ENCODE results near the gene KIAA0232. TPM values are rescaled to one million over a fixed set of nuclear protein-coding genes. Genes with fewer than 3 reads are reported as not detected.

KIAA0232 gene
- total and polyA plus RNA-seq, 9 of the 15 experiments (the other 6 are each of a cell fraction or from before 2014, with no cell fraction given): 3.5 to 17.4 (median 13.0) TPM

DNA sequence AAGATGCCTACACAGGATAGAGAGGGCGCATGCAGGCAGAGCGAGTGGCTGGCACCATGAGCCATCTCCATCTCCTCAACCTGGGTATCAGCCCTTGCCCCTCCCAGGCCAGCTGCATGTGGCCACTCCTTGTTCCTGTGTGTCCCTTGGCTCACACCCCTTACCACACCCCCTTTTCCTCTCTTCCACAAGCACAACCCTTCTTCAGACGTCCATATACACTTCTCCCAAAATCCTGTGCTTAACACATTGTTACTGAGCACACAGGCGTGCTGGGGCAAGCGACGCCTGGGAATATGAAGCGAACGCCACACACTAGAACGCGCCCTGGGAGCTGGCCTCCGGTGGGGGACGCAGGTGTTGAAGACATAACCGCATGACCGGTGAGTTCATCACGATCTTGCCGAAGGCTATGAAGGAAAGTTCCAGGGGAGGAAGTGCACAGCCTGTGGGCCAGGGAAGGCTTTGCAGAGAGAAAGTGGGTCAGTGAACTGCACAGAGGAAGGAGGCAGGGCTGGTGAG lies 19.1 kb upstream of the KIAA0232 start (continued):
- TF ChIP-seq, protein P1, sequence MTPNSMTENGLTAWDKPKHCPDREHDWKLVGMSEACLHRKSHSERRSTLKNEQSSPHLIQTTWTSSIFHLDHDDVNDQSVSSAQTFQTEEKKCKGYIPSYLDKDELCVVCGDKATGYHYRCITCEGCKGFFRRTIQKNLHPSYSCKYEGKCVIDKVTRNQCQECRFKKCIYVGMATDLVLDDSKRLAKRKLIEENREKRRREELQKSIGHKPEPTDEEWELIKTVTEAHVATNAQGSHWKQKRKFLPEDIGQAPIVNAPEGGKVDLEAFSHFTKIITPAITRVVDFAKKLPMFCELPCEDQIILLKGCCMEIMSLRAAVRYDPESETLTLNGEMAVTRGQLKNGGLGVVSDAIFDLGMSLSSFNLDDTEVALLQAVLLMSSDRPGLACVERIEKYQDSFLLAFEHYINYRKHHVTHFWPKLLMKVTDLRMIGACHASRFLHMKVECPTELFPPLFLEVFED (CRISPR knock-in tag; conservative IDR thresholded peaks at IDR 0.05): no peak
- TF ChIP-seq TGIF2 (CRISPR knock-in tag; IDR thresholded peaks at IDR 0.05) (no peak), POLR2G (IDR thresholded peaks at IDR 0.05; ENCODE audit: low read depth, low read length) (no peak), RBM25 (IDR thresholded peaks at IDR 0.05; ENCODE audit: low read depth, low read length, severe bottlenecking) (no peak), SRSF9 (IDR thresholded peaks at IDR 0.05; ENCODE audit: borderline replicate concordance, low read depth, low read length) (no peak), NR1H2 (CRISPR knock-in tag; IDR thresholded peaks at IDR 0.05) (no peak), SMC3 (conservative IDR thresholded peaks at IDR 0.05; ENCODE audit: insufficient read depth, low read depth, low read length) (peak; percentile 34; the same call in 1 of the 2 replicates), BCL6 (CRISPR knock-in tag; IDR thresholded peaks at IDR 0.05) (no peak), ZFP30 (CRISPR knock-in tag; IDR thresholded peaks at IDR 0.05; ENCODE audit: borderline replicate concordance) (no peak), ZNF780A (CRISPR knock-in tag; IDR thresholded peaks at IDR 0.05) (no peak), IRF2 (CRISPR knock-in tag; IDR thresholded peaks at IDR 0.05) (no peak)
- TF ChIP-seq, protein P2, sequence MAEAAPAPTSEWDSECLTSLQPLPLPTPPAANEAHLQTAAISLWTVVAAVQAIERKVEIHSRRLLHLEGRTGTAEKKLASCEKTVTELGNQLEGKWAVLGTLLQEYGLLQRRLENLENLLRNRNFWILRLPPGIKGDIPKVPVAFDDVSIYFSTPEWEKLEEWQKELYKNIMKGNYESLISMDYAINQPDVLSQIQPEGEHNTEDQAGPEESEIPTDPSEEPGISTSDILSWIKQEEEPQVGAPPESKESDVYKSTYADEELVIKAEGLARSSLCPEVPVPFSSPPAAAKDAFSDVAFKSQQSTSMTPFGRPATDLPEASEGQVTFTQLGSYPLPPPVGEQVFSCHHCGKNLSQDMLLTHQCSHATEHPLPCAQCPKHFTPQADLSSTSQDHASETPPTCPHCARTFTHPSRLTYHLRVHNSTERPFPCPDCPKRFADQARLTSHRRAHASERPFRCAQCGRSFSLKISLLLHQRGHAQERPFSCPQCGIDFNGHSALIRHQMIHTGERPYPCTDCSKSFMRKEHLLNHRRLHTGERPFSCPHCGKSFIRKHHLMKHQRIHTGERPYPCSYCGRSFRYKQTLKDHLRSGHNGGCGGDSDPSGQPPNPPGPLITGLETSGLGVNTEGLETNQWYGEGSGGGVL (CRISPR knock-in tag; IDR thresholded peaks at IDR 0.05): no peak
- TF ChIP-seq, protein P3, sequence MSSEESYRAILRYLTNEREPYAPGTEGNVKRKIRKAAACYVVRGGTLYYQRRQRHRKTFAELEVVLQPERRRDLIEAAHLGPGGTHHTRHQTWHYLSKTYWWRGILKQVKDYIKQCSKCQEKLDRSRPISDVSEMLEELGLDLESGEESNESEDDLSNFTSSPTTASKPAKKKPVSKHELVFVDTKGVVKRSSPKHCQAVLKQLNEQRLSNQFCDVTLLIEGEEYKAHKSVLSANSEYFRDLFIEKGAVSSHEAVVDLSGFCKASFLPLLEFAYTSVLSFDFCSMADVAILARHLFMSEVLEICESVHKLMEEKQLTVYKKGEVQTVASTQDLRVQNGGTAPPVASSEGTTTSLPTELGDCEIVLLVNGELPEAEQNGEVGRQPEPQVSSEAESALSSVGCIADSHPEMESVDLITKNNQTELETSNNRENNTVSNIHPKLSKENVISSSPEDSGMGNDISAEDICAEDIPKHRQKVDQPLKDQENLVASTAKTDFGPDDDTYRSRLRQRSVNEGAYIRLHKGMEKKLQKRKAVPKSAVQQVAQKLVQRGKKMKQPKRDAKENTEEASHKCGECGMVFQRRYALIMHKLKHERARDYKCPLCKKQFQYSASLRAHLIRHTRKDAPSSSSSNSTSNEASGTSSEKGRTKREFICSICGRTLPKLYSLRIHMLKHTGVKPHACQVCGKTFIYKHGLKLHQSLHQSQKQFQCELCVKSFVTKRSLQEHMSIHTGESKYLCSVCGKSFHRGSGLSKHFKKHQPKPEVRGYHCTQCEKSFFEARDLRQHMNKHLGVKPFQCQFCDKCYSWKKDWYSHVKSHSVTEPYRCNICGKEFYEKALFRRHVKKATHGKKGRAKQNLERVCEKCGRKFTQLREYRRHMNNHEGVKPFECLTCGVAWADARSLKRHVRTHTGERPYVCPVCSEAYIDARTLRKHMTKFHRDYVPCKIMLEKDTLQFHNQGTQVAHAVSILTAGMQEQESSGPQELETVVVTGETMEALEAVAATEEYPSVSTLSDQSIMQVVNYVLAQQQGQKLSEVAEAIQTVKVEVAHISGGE (CRISPR knock-in tag; IDR thresholded peaks at IDR 0.05): no peak
- TF ChIP-seq, protein P4, sequence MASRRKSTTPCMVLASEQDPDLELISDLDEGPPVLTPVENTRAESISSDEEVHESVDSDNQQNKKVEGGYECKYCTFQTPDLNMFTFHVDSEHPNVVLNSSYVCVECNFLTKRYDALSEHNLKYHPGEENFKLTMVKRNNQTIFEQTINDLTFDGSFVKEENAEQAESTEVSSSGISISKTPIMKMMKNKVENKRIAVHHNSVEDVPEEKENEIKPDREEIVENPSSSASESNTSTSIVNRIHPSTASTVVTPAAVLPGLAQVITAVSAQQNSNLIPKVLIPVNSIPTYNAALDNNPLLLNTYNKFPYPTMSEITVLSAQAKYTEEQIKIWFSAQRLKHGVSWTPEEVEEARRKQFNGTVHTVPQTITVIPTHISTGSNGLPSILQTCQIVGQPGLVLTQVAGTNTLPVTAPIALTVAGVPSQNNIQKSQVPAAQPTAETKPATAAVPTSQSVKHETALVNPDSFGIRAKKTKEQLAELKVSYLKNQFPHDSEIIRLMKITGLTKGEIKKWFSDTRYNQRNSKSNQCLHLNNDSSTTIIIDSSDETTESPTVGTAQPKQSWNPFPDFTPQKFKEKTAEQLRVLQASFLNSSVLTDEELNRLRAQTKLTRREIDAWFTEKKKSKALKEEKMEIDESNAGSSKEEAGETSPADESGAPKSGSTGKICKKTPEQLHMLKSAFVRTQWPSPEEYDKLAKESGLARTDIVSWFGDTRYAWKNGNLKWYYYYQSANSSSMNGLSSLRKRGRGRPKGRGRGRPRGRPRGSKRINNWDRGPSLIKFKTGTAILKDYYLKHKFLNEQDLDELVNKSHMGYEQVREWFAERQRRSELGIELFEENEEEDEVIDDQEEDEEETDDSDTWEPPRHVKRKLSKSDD (conservative IDR thresholded peaks at IDR 0.05; ENCODE audit: low read length): no peak

All from K562 (cell line).